ENCODE data around the gene RACGAP1. TPM values are rescaled to one million over a fixed set of nuclear protein-coding genes. Genes with fewer than 3 reads are reported as not detected.
A peak's percentile ranks its signal among the peaks of the same experiment; 100 is the strongest.

Gene RACGAP1
- total RNA-seq, 6 experiments from 2014 or later = 2.8 to 5.4 (median 4.2) TPM

- Histone ChIP-seq H3K27ac (no peak overlapping the region), H3K36me3 (no peaks in the 10 kb centered on the region), H3K9me3 (no peaks in the 10 kb centered on the region), H3K27me3 (no peaks in the 10 kb centered on the region), H3K4me1 (peaks cover 0 to 18% (median 0%) of the 10 kb centered on the region in 4 donors), H3K4me3 (no peak overlapping the region)
- DNase-seq = no peak
- WGBS (ENCODE audit: insufficient coverage, low coverage, low lambda C conversion rate, missing lambda C conversion rate) = 84% methylated on average over 3 of the region's 7 CpGs
- TF ChIP-seq CTCF (IDR thresholded peaks at IDR 0.05) (no peak), POLR2A (IDR thresholded peaks at IDR 0.05) (no peak)
- ATAC-seq = no peak
- intact Hi-C loops (cut with DNase I) = no loop called here
Measured at GRCh38 chr12:49982246-49983087, 42.8 kb downstream of the RACGAP1 start.

GRCh38 chr12:49980501-49981349 lies 44.6 kb downstream of the RACGAP1 start:
- DNase-seq (no peak), ATAC-seq (peak in 2 of 4 donors; percentile 50)
- intact Hi-C loops (cut with DNase I) = no loop called here
- WGBS (ENCODE audit: insufficient coverage, low coverage, low lambda C conversion rate, missing lambda C conversion rate) = 88% methylated on average over 10 of the region's 10 CpGs
- H3K4me1 ChIP-seq = peaks cover 0 to 12% (median 0%) of the 10 kb centered on the region in 4 donors
- no peak overlapping the region for H3K4me3 ChIP-seq
- H3K27me3 ChIP-seq = no peaks in the 10 kb centered on the region
- TF ChIP-seq POLR2A (IDR thresholded peaks at IDR 0.05) = no peak
- no peak for TF ChIP-seq CTCF (IDR thresholded peaks at IDR 0.05)
- H3K27ac ChIP-seq = peak overlapping the region in 1 of 3 donors; percentile 18
- no peaks in the 10 kb centered on the region for H3K9me3 ChIP-seq
- H3K36me3 ChIP-seq = no peaks in the 10 kb centered on the region

- H3K27ac ChIP-seq = no peak overlapping the region
- H3K9me3 ChIP-seq = no peaks in the 10 kb centered on the region
- DNase-seq (no peak), ATAC-seq (no peak)
- TF ChIP-seq POLR2A (IDR thresholded peaks at IDR 0.05) = no peak
- TF ChIP-seq CTCF (IDR thresholded peaks at IDR 0.05) = no peak
- WGBS (ENCODE audit: insufficient coverage, low coverage, low lambda C conversion rate, missing lambda C conversion rate) = 85% methylated on average over 3 of the region's 3 CpGs
- intact Hi-C loops (cut with DNase I) = no loop called here
- H3K27me3 ChIP-seq = no peaks in the 10 kb centered on the region
- no peak overlapping the region for H3K4me3 ChIP-seq
- no peaks in the 10 kb centered on the region for H3K36me3 ChIP-seq
- peaks cover 0 to 12% (median 0%) of the 10 kb centered on the region in 4 donors for H3K4me1 ChIP-seq
Measured at GRCh38 chr12:49979791-49980190, 45.5 kb downstream of the RACGAP1 start.

- intact Hi-C loops (cut with DNase I) = no loop called here
- Histone ChIP-seq H3K4me3 (no peak overlapping the region), H3K9me3 (no peaks in the 10 kb centered on the region), H3K36me3 (no peaks in the 10 kb centered on the region), H3K4me1 (peaks cover 0 to 12% (median 0%) of the 10 kb centered on the region in 4 donors), H3K27ac (no peak overlapping the region), H3K27me3 (no peaks in the 10 kb centered on the region)
- ATAC-seq = no peak
- WGBS (ENCODE audit: insufficient coverage, low coverage, low lambda C conversion rate, missing lambda C conversion rate) = 95% methylated on average over 6 of the region's 10 CpGs
- TF ChIP-seq CTCF (IDR thresholded peaks at IDR 0.05) = no peak
- no peak for TF ChIP-seq POLR2A (IDR thresholded peaks at IDR 0.05)
- no peak for DNase-seq
Measured at GRCh38 chr12:49979016-49979586, 46.2 kb downstream of the RACGAP1 start.
